Measurements from ENCODE around the gene MBTPS1.

GRCh38 chr16:84027625-84028024 is 89.1 kb downstream of the MBTPS1 start:
- TF ChIP-seq CTCF (IDR thresholded peaks at IDR 0.05), result no peak
- TF ChIP-seq POLR2A (IDR thresholded peaks at IDR 0.05), result no peak
